ENCODE results near the gene ASIC3.

- TF ChIP-seq EZH2 (IDR thresholded peaks at IDR 0.05; ENCODE audit: insufficient read depth, poor library complexity, severe bottlenecking) = no peak
- TF ChIP-seq EZH2phosphoT487 (IDR thresholded peaks at IDR 0.05; ENCODE audit: insufficient read depth, low read depth) = no peak
These were observed 40.7 kb downstream of the ASIC3 start for GRCh38 chr7:151088856-151089699.

Data from GM23248 (cell line).